ENCODE measurements around the gene PCP4L1.

GRCh38 chr1:161287482-161288054, 29.0 kb downstream of the PCP4L1 start:
- TF ChIP-seq CTCF (conservative IDR thresholded peaks at IDR 0.05) = no peak
- no peak for TF ChIP-seq ZFX (IDR thresholded peaks at IDR 0.05)

Measured in C4-2B (cell line).